GM23248 (cell line): ENCODE results near the gene PLEKHA4.

Source experiments
- EZH2 ChIP-seq: fragments of 200-600 bp; sonication (generic); IDR thresholded peaks from 2 replicates; pipeline ENCODE4 v1.6.1; 2018; ENCODE audit warnings: antibody characterized with exemption, mild to moderate bottlenecking; ENCODE audit not compliant: insufficient read depth, poor library complexity, severe bottlenecking
- EZH2phosphoT487 ChIP-seq: fragments of 200-600 bp; sonication (generic); IDR thresholded peaks from 2 replicates; pipeline ENCODE4 v1.6.1; 2018; ENCODE audit warnings: antibody characterized with exemption, moderate library complexity, mild to moderate bottlenecking, low read depth; ENCODE audit not compliant: insufficient read depth

DNA sequence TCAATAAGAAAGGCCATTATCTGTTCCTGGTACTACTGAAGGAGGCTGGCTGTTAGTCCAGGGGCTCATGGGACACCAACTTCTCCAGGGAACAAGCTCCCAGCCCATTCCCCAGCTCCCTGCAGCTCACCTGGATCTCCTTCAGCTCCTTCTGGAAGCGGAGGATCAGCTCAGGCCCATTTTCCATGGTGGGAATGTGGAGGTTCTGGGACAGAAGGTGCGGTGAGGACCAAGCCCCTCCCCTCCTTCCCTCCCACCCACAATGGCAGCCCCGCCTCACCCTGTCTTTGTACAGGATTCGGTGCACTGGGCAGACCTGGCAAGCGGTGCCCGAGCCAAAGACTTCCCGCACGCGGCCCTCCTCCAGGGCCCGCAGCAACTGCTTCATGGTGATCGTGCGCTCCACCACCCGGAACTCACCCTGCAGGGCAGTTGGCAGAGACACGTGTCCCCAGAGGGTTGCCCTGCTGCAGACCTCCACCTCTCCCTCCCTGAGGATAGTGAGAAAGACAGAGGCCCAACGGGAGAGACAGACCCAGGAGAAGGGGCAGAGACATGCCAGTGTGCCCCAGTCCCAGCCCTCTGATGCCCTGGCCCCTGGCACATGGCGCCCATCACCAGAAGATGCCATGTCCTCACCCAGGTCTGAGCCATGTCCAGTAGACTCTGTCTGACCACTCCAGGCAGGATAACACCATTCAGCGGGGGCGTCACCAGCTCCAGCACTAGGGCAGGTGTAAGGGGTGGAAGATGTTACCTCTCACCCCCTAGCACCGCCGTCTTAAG is 71.9 kb downstream of the PLEKHA4 start:
- TF ChIP-seq EZH2phosphoT487 = no peak
- TF ChIP-seq EZH2 = no peak
